GM18858 (cell line): ENCODE measurements around the gene SHROOM2.
"Not testable (repeated sequence)": the region's sequence is repeated elsewhere in the genome, so short reads cannot be mapped to it uniquely, and the experiment has no call there.

Experiments
- ATAC-seq: cut with Tn5 transposase; IDR thresholded peaks from one replicate; pipeline ENCODE4 v1.9.1; 2021; ENCODE audit not compliant: unreplicated experiment

Gene SHROOM2

DNA sequence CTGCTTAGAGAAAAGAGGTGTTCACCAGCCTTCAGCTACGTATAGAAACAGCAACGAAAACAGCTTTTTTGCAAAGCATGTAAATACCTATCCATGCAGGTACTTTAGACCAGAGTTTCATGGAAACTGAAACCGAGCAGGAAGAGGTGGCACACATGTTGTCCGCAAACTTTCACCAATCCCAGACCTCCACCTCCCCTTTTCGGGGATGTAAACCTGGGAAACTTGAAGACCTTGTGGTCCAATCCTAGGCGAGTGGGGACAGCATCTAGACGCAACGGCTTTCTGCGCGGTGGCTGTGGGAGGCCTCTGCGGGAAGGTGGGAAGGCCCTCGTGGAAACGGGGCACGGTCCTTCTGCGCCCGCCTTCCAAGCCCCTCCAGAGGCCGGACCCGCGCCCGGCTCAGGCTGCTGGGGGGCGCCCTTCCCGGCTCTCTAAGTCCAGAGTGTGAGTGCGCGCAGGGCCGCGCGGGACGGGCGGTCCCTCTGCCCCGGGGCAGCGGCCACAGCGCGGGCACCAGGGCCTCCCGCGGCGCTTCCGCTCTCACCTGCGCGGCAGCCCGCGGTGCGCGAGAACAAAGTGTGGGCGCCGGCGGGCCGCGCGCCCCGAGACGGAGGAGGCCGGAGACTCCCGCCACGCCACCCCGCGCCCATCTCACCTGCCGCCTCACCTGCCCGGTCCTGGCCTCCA is 830 bp upstream of the SHROOM2 start:
- no peak for ATAC-seq

DNA sequence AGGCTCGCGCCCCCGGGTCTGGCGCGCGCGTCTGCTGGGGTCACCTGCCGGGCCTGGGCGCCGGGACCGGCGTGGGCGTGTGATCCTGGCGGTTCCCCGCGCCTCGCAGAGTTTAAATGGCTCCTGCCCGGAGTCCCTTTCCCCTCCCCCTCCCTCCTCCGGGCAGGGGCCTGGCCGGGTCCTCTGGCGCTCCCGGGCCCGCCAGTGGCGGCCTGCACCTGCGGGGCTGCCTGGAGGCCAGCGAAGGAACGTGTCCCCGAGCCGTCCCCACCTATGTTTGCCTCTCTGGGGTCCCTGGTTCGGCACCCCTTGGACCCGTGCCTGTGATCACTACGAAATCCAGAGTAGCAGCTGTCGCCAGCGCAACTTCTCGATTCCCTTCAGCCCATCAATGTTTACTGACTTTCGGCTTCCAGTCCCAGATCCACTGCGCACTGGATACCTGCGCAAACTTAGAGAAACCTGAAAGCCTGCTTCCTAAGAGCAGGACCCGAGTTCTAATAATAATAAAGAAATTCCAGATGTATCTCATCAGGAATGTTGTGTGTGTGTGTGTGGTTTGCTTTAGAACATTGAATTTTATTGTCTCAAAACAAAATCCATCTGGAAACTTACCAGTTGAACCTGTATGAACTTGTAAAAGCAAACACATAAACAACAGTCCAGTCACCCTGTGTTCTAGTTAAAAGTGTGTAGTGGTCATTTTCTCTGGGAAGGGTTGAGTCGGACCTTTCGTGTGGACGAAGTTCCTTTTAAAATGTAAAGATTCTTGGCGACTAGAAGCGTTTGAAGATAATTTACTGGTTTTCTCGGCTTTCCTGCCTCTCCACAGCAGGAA is 788 bp downstream of the SHROOM2 start:
- ATAC-seq = no peak

DNA sequence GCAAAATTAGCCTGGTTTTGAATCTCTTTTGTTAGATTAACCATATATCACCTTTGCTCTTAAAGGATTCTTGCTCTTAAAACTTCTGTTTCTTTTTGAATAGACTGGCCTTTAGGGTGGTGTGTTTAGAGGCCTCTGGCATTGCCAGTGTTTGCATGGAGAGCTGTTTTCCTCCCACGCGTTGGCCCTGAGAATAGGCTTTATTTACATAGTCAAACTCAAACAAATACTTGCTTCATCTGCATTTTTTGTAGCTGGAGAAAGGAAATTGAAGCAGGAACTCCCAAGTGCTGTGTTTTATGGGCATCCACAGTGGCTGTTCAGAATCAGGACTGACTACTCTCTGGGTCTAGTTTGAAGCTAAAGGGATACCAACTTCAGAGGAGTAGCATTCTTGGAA is 2.7 kb downstream of the SHROOM2 start:
- ATAC-seq = no peak

DNA sequence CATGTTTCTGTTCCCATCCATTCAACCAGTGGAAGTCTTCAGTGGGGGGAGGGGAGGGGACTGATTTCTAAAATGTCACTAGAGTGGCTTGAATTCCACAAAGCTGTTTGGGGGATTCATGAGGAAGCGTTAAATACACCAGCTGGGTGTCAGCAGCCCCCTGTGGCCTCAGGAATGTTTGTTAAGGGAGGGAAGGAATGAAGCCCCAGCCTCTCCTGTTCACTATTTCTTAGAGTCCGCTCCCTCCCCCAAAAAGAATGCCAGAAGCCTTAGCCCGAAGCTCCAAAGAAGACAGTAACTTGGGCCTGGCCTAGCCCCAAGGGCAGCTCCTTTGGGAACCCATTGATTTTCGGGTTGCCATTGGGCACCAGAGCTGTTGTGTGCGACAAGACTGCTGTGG is 3.3 kb downstream of the SHROOM2 start:
- ATAC-seq = no peak

DNA sequence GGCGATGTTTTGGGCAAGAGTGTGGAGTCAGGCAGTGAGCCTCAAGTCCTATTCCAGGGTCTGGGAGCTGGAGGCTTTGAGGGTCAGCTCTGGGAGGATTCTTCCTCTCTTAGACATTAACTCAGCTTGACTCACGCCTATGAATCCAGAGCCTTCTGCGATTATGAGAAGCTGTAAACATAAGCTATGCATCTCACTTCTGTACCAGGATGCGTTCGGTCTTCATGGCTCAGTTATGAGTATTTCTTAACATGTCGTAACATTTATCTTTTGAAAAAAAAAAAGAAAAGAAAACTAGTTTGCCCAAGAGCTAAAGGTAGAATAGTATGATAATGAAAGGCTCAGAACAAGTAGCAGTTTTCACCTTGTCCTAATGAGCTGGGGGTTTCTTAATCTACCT is 4.6 kb downstream of the SHROOM2 start:
- ATAC-seq = no peak

DNA sequence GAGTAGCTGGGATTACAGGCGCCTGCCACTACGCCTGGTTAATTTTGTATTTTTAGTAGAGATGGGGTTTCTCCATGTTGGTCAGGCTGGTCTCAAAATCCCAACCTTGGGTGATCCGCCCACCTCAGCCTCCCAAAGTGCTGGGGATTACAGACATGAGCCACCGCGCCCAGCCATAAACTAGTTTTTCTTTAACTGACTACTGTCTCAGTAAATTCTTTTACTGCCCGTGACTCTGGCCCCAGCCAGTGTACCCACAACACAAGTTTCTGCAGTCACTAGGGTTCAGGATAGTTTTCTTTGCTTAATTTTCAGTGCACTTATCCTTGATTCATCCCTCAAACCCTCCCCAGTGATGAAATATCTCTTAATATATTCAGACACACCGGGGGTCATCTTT is 8.3 kb downstream of the SHROOM2 start:
- ATAC-seq = no peak

DNA sequence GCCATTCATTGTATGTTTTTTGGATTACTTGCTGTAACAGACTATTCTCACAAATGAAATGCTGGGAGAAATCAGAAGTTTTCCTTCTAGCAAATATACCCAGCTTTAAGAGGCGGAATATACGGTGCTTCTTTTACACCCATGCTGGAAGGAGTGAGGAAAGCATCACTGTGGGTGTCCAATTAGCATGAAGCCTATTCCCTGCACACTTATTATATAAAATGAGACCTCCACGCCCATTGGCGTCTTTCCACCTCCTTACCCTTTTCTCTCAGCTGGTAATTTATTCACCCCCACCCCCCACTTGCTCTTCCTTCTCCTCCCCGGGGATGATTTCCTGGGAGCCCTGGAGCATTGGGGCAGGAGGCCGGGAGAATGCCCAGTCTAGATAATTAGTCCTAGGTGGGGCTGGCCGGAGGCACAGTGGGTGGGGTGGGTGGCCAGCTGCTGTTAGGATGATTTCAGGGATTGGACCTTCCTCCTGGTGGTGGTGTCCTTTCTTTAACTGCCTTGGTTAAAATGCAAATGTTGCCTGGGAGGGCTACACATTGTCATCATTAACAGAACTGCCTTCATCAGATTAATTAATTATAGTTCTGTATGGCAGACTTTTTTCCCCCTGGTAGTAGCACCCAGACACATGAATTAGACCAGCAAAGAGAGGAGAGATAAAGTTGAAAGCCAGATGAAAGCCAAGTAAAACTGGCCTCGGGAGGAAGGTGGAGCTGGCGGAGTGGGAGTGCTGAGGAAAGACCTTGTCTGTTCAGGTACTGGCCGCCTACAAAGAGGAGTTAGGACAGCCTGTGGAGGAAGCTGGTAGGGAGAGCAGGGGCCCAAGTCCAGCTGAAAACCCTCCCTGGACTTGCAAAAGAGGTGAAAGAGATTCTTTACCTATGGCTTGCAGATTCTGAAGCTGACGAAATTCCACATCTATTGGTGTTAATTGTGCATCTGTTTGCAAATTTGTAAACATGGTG is 11.4 kb downstream of the SHROOM2 start:
- ATAC-seq = no peak

DNA sequence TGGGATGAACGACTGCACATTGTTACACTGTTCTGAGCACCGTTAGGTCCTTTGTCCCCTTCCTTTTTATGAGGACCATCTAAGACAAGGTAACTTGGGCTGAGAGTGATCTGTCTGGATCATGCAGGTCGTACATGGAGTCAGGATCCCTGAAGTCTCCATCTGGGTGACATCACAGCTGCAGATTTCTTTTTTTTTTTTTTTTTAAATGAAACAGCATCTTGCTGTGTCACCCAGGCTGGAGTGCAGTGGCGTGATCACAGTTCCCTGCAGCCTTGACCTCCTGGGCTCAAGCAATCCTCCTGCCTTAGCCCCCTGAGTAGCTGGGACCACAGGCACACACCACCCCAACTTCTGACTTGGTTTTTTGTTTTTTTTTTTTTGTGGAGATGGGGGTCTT is 16.5 kb downstream of the SHROOM2 start:
- ATAC-seq = no peak

DNA sequence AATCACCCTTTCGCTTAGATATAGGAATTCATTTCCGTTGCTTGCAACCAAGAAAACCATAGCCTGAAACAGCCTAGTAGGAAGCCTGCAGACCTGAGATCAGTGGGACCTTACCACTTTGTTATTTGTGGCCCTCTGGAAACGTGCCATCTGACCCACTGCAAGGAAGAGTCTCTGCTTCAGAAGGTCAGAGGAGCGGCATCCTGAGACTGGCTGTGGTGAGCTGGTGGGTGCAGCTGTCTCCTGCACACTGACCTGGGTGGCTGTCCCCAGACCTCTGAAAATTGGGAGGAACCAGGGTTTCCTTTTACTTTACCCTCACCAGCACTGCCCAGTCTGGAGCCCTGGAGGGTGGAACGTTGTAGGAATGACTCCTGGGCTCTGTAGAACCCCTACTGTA is 18.2 kb downstream of the SHROOM2 start:
- no peak for ATAC-seq

DNA sequence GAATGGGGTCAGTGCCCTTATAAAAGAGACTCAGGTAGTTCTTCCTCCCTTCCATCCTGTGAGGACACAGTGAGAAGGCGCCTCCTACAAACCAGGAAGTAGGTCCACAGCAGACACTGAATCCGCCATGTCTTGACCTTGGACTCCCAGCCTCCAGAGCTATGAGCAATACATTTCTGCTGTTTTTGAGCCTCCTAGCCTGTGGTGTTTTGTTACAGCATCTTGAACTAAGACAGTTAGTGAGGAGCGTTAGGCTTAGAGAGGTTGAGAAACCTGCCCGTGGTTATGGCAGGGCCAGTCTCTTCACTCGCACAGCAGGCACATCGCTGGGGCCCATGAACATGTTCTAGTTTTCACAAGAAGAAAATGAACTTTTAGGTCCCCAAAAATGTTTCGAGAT is 19.7 kb downstream of the SHROOM2 start:
- ATAC-seq = no peak

DNA sequence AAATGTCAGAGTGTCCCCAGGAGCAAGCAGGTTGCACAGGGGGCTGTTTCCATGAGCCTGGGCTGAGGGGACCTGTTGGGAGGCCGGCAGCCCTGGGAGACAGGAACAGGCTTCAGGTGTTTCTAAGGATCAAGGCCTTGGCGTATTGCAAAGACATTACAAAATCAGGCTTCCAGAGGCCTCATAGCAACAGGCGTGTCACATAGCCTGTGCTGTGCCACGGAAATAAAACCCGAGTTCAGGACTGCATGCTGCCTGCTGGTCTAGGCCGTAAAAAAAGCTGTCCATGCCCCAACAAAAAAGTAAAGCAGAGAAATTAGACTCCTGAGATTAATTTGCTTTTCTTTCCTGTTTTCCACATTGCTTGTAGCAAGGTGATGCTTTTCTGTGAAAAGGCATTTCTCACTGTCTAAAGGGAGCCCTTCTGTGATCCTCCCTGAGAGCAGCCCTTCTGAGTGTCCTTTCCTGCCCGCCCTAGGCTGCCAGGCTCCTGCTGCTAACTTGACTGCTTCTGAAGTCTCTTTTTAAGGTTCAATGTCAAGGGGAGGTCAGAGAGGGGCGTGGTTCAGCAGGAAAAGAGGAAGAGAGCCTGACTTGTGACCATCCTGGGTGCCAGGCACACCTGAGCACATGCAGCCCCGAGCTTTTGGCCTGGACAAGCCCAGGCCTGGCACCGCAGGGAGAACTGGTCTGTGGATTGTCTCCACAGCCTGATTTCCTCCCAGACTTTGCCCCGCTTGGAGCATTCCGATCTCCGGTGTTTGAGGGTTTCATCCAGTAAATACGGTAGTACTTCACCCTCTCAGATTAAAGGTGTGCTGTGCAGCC is 21.3 kb downstream of the SHROOM2 start:
- no peak for ATAC-seq

DNA sequence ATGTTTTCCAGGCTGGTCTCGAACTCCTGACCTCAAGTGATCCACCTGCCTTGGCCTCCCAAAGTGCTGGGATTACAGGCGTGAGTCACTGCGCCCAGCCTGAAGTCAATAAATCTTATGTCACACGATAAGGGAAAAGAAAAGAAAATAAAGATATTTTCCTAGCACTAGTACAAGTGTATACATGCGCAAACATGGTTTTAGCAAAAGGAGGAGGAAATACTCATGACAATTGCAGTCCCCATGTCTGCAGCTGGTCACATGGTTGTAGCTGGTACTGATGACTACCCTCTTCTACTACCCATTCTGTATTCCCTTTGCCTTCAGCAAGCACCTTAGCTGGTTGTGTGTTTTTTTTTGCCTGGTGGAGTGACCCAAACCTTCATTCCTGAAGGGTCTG is 23.6 kb downstream of the SHROOM2 start:
- ATAC-seq = not testable (repeated sequence)

DNA sequence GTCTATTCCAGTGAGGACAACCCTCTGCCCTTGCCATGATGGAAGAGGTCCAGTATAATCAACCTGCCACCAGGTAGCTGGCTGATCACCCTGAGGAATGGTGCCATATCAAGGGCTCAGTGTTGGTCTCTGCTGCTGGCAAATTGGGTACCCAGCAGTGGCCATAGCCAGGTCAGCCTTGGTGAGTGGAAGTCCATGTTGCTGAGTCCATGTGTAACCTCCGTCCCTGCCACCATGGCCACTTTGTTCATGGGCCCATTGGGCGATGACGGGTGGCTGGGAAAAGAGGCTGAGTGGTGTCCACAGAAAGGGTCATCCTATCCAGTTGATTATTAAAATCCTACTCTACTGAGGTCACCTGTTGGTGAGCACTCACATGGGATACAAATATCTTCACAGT is 24.9 kb downstream of the SHROOM2 start:
- ATAC-seq = not testable (repeated sequence)

DNA sequence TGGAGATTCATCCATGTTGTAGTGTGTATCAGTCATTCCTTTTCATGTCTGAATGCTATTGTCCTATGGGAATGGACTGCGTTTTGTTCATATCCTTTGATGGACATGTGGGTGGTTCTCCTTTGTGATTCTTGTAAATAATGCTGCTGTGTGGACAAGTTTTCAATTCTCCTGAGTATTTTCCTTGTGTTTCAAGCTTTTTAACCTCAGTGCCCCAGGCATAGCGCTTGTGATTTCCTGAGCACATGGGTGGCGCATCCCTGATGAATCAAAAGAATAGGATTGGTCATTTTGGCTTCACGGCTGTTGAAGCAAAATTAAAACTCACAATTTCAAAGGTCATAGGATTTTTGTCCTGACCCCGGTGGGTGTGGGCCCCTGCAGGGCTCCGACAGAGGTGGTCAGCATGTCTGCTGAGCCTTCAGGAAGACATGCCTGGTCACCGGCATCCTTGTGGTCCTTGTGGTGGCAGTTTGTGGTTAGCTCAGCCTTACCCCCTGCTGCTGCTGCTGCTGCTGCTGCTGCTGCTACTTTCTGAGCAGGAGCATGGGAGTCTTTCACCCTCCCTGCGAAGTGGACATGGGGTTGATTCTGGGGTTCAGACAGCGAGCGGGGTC is 30.0 kb downstream of the SHROOM2 start:
- no peak for ATAC-seq

DNA sequence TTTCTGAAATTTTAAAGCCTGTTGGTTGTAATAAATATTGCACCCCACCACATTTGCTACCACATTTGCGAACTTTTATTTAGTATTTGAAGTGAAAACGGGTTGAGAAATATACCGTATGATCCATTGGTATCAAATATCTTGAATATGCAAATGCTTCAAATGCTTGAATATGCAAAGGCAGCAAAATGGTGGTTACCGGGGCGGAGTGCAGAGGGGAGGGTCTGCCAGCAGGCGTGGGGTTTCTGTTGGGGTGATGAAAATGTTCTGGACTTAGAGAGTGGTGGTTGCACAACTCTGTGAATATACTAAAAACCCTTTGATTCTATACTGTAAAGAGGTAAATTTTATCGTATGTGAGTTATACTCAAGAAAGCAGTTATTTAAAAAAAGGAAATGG is 35.3 kb downstream of the SHROOM2 start:
- ATAC-seq = no peak

DNA sequence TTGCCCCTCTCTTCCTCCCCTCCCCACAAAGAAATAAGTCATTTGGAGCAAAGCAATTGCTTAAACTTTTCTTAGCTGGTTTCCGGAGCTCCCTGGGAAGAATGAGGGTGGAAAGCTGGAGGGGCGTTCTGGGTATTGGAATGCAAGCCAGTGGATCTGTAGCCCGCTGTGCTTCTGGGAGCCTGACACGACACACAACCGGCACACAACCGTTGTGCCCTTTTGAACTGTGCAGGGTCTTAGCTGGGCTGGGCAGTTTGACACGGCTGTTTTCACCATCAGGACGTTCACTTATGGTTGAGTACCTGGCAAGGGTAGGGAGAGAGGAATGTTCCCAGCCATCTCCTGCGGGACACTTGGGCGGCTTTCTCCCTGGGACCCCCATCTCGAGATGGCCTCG is 38.3 kb downstream of the SHROOM2 start:
- ATAC-seq = no peak

DNA sequence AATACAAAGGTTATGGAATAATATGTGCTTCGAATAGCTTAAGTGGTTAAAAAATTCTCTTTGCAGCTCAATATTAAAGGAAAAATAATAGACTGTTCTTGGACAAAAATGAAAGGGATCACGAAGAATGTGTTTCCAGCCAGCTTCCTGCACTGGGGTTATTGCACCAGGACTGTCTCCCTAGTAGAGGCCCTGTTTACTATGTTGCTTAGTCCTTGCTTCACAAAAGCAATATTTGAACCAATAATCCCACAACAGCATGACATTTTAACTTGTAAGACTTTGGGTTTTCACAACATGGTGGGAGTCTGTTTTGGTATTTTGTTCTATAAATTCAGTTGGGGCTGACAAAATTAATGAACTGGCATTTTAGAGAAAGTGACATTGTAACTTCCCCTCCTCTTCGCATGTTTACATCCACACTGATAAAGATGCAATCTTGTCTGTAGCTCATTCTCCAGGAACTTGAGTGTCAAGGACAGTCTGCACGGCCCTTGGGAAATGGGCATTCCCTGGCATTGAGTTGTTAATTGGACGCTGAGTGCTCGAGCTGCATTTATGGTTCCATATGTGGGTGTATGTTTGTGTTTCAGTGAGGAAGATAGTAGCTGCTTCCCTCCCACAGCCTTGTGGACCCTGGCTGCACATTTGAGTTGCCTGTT is 39.0 kb downstream of the SHROOM2 start:
- ATAC-seq = no peak

DNA sequence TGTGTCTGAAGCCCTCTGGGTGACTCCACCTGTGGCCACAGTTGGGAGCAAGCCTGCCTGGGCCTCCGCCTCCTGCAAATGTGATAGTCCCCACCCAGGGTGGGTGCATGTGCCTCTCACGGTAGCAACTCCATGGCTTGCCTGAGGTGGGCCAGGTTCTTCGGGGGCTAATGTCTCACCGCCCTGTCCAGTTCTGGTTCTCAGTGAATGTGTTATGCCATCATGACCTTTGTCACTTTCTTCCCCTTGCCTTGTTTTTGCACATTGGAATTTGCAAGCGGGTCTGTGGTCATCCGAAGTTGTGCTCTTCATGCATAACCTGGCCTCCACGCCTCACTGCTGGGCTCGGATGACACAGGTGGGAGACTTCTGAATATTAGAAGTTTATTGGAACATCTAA is 39.7 kb downstream of the SHROOM2 start:
- no peak for ATAC-seq
